DND-41 (cell line): ENCODE results near the gene RRP1.

ENCODE experiments used
- EZH2 ChIP-seq: IDR thresholded peaks from 3 replicates; pipeline ENCODE4 v1.6.1; 2012; ENCODE audit warnings: borderline replicate concordance, low read depth, mild to moderate bottlenecking, moderate library complexity, low read length, inconsistent platforms; ENCODE audit not compliant: severe bottlenecking
- TF ChIP-seq, protein P1 (sequence below): IDR thresholded peaks from 2 replicates; pipeline ENCODE4 v1.5.1; 2012; ENCODE audit warnings: borderline replicate concordance, low read length, moderate library complexity, mild to moderate bottlenecking; ENCODE audit not compliant: poor library complexity, severe bottlenecking; ENCODE audit errors: extremely low read depth

DNA sequence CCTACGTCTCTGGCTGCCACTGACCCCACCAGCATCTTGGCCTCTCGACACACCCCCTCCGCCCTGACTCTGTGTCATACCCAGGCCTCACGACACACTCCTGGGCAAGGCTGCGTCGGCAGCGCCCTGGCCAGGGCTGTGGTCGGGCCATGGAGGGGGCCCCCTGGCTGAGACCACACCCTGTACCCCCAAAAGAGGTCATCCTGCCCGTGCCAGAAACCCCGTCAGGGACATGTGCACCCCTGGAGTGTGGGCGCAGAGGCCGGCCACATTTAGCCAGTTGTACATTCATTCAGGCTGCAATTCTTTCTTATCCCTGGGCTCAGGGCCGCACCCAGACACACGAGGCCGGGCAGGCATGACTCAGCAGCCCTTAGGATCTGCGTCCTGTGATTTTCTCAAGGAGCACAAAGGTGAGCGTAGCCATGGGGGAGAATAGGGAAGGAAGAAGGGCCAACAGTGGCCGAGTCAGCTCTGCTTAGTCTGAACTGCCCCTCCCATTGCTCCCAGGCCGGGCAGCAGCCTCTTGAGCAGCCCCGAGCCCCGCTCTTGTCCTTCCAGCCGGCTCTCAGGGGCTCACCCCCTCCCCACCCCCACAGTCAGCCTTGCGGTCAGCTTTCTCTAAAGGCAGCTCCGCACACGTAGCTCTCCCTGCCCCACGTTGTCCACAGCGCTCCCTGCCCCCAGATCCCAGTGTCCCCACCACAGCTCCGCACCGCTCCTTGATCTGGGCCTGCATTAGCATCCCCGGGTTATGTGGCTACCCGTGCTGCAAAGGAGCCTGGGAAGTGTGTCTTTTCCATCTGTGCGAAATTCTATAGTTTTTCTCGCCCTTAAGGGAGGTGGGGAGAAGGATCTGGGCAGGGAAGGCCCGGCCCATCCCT, 21.2 kb upstream of the RRP1 start:
- TF ChIP-seq, protein P1, sequence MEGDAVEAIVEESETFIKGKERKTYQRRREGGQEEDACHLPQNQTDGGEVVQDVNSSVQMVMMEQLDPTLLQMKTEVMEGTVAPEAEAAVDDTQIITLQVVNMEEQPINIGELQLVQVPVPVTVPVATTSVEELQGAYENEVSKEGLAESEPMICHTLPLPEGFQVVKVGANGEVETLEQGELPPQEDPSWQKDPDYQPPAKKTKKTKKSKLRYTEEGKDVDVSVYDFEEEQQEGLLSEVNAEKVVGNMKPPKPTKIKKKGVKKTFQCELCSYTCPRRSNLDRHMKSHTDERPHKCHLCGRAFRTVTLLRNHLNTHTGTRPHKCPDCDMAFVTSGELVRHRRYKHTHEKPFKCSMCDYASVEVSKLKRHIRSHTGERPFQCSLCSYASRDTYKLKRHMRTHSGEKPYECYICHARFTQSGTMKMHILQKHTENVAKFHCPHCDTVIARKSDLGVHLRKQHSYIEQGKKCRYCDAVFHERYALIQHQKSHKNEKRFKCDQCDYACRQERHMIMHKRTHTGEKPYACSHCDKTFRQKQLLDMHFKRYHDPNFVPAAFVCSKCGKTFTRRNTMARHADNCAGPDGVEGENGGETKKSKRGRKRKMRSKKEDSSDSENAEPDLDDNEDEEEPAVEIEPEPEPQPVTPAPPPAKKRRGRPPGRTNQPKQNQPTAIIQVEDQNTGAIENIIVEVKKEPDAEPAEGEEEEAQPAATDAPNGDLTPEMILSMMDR: no peak
- no peak for TF ChIP-seq EZH2
